Endodermal cell (in vitro differentiated cells): ENCODE data around the gene RPGRIP1L. TPM values are rescaled to one million over a fixed set of nuclear protein-coding genes. Genes with fewer than 3 reads are reported as not detected.

ENCODE experiments used
- DNase-seq: peaks from one replicate; pipeline ENCODE4 v3.0.0-alpha.2; 2017
- H3K27ac ChIP-seq: 2 replicates; pipeline ENCODE4 v1.5.1; 2013; ENCODE audit warnings: mild to moderate bottlenecking, low read depth, low read length, moderate library complexity
- H3K27me3 ChIP-seq: 2 replicates; pipeline ENCODE4 v1.6.1; 2013; ENCODE audit warnings: mild to moderate bottlenecking, low read length, moderate library complexity; ENCODE audit not compliant: insufficient read depth, control insufficient read depth, poor library complexity, severe bottlenecking
- H3K36me3 ChIP-seq: 2 replicates; pipeline ENCODE4 v1.7.0; 2013; ENCODE audit warnings: mild to moderate bottlenecking, low read length, moderate library complexity; ENCODE audit not compliant: control insufficient read depth, insufficient read depth
- H3K4me1 ChIP-seq: one replicate; pipeline ENCODE4 v1.7.0; 2013; ENCODE audit warnings: low read length; ENCODE audit not compliant: control insufficient read depth, insufficient read depth
- H3K4me3 ChIP-seq: 2 replicates; pipeline ENCODE4 v1.5.1; 2013; ENCODE audit warnings: mild to moderate bottlenecking, low read length, moderate library complexity
- H3K9ac ChIP-seq: 2 replicates; pipeline ENCODE4 v1.6.1; 2013; ENCODE audit warnings: mild to moderate bottlenecking, low read length, moderate library complexity; ENCODE audit not compliant: poor library complexity, severe bottlenecking; ENCODE audit errors: extremely low read depth
- H3K9me3 ChIP-seq: 2 replicates; pipeline ENCODE4 v1.6.1; 2013; ENCODE audit warnings: mild to moderate bottlenecking, low read length, moderate library complexity; ENCODE audit not compliant: control insufficient read depth
- H3K27ac Mint-ChIP-seq: 2 replicates; pipeline ENCODE4 v1.8.0; 2020; ENCODE audit warnings: mixed read lengths
- H3K27me3 Mint-ChIP-seq: 2 replicates; pipeline ENCODE4 v1.8.0; 2021; ENCODE audit warnings: mild to moderate bottlenecking, mixed read lengths; ENCODE audit not compliant: insufficient read depth
- H3K36me3 Mint-ChIP-seq: 2 replicates; pipeline ENCODE4 v1.8.0; 2020; ENCODE audit warnings: low read depth, mixed read lengths
- H3K4me1 Mint-ChIP-seq: 2 replicates; pipeline ENCODE4 v1.8.0; 2020; ENCODE audit warnings: mixed read lengths
- H3K4me3 Mint-ChIP-seq: 2 replicates; pipeline ENCODE4 v1.8.0; 2020; ENCODE audit warnings: mild to moderate bottlenecking, moderate library complexity, mixed read lengths
- H3K9me3 Mint-ChIP-seq: 2 replicates; pipeline ENCODE4 v1.8.0; 2020; ENCODE audit warnings: mild to moderate bottlenecking, mixed read lengths
- WGBS, 2 experiments: methylation state at CpG; one replicate each; pipeline versions ENCODE4 v1.1.5 to v1.1.7; 2013; ENCODE audit warnings: missing lambda C conversion rate in 2 of 2, mixed read lengths in 1 of 2; ENCODE audit not compliant: insufficient coverage in 1 of 2, insufficient read length in 1 of 2; 5-methylcytosine and 5-hydroxymethylcytosine counted together
- total RNA-seq, 2 donors: library from RNA; stranded (reverse); fragmentation: NEBNext Ultra II Directional in 1 of 2; extraction: Animal tissue kit (Norgen Biotek cat#: 25700) in 1 of 2; gene quantifications; 2 replicates in 1 of 2; 3 replicates in 1 of 2; pipeline ENCODE4 v1.2.1, GENCODE V29; 2021
- TF ChIP-seq, protein P1 (sequence below): fragments of 200-600 bp; sonication (generic); conservative IDR thresholded peaks from 2 replicates; pipeline ENCODE4 v1.5.0; 2021; ENCODE audit warnings: antibody characterized with exemption, mild to moderate bottlenecking

RPGRIP1L gene
- total RNA-seq, 2 donors from 2014 or later, result 15.9 to 19.8 TPM

DNA sequence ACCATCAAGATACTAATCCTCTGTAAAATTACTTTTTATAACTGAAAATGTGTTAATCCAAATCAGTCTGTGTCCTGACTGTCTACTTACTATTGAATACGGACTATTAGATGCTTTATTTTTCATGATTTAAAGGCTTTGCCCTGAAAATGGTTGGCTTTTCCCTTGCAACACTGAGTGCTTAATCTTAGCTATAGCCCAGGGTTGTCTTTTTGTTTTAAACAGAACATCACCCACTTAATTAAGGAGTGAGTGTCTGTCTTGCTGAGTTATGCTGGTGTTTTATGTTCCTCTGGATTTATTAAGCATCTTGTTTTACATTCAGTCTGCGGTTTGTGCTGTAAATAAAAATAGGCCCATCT, 11.3 kb upstream of the RPGRIP1L start:
- peaks cover 10% of the 10 kb centered on the region for H3K4me1 Mint-ChIP-seq
- Histone ChIP-seq H3K9ac (no peak overlapping the region), H3K27ac (peak overlapping the region; percentile 70), H3K36me3 (no peaks in the 10 kb centered on the region), H3K9me3 (no peaks in the 10 kb centered on the region), H3K4me1 (no peaks in the 10 kb centered on the region), H3K27me3 (no peaks in the 10 kb centered on the region), H3K4me3 (no peak overlapping the region)
- no peak overlapping the region for H3K4me3 Mint-ChIP-seq
- WGBS, 2 experiments, result 85 to 100% methylated on average over 2 of the region's 2 CpGs
- no peaks in the 10 kb centered on the region for H3K9me3 Mint-ChIP-seq
- no peaks in the 10 kb centered on the region for H3K27me3 Mint-ChIP-seq
- TF ChIP-seq, protein P1, sequence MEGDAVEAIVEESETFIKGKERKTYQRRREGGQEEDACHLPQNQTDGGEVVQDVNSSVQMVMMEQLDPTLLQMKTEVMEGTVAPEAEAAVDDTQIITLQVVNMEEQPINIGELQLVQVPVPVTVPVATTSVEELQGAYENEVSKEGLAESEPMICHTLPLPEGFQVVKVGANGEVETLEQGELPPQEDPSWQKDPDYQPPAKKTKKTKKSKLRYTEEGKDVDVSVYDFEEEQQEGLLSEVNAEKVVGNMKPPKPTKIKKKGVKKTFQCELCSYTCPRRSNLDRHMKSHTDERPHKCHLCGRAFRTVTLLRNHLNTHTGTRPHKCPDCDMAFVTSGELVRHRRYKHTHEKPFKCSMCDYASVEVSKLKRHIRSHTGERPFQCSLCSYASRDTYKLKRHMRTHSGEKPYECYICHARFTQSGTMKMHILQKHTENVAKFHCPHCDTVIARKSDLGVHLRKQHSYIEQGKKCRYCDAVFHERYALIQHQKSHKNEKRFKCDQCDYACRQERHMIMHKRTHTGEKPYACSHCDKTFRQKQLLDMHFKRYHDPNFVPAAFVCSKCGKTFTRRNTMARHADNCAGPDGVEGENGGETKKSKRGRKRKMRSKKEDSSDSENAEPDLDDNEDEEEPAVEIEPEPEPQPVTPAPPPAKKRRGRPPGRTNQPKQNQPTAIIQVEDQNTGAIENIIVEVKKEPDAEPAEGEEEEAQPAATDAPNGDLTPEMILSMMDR, result no peak
- H3K27ac Mint-ChIP-seq, result no peak overlapping the region
- DNase-seq, result no peak
- no peaks in the 10 kb centered on the region for H3K36me3 Mint-ChIP-seq

DNA sequence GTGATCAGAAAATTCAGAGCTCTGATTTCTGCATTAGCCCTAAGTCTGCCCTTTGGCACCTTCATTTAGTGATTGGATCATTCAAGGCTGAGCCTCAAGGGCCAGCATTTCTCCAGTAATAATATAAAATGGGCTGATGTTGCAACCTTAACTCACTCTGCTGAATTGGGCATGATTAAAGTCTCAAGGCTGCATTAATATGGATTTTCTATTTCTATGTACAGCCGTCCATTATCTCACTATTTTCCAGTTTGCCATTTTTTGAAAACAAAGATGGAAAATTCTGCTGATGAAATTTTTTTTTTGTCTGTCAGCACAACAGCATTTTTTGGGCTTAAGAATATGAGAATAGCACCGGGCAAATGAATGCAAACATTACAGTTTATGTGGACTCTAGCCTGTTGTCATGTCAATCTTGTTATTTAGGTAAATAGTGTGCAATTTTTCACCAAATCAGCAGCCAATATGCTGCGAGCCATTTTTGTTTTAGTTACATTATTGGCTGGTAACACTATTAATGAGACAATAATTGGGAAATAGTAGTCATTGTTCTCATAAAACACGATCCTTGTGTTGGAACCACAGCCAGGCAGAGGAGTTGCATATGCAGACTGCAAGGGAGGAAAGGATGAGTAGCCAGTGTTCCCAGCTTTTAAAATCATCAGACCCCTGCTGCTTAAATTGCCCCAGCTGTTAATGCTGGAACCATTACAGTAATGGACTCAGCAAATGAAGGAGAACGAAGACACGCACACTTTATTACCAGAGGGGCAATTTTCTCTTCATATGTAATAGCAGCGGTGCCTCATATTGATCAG, 10.8 kb upstream of the RPGRIP1L start:
- WGBS, 2 experiments, result 71 to 87% methylated on average over 3 to 7 of the region's 7 CpGs
- no peak overlapping the region for H3K4me3 Mint-ChIP-seq
- no peaks in the 10 kb centered on the region for H3K36me3 Mint-ChIP-seq
- TF ChIP-seq, protein P1, result no peak
- no peaks in the 10 kb centered on the region for H3K27me3 ChIP-seq
- no peaks in the 10 kb centered on the region for H3K4me1 ChIP-seq
- H3K9ac ChIP-seq, result no peak overlapping the region
- H3K9me3 Mint-ChIP-seq, result no peaks in the 10 kb centered on the region
- H3K9me3 ChIP-seq, result no peaks in the 10 kb centered on the region
- peaks cover 10% of the 10 kb centered on the region for H3K4me1 Mint-ChIP-seq
- H3K27ac ChIP-seq, result peak overlapping the region; percentile 70
- no peak for DNase-seq
- no peaks in the 10 kb centered on the region for H3K27me3 Mint-ChIP-seq
- H3K4me3 ChIP-seq, result no peak overlapping the region
- H3K27ac Mint-ChIP-seq, result no peak overlapping the region
- H3K36me3 ChIP-seq, result no peaks in the 10 kb centered on the region

- WGBS, 2 experiments, result 86 to 100% methylated on average over 1 to 3 of the region's 3 CpGs
- H3K4me1 Mint-ChIP-seq, result peaks cover 10% of the 10 kb centered on the region
- H3K27me3 Mint-ChIP-seq, result no peaks in the 10 kb centered on the region
Measured at GRCh38 chr16:53713403-53714204, 9.9 kb upstream of the RPGRIP1L start.

More at GRCh38 chr16:53713403-53714204, 9.9 kb upstream of the RPGRIP1L start:
- Mint-ChIP-seq H3K36me3 (no peaks in the 10 kb centered on the region), H3K27ac (no peak overlapping the region), H3K9me3 (no peaks in the 10 kb centered on the region), H3K4me3 (no peak overlapping the region)
- H3K27me3 ChIP-seq, result no peaks in the 10 kb centered on the region
- H3K27ac ChIP-seq, result no peak overlapping the region
- TF ChIP-seq, protein P1, result no peak
- no peak overlapping the region for H3K9ac ChIP-seq
- no peaks in the 10 kb centered on the region for H3K4me1 ChIP-seq
- no peaks in the 10 kb centered on the region for H3K36me3 ChIP-seq
- H3K4me3 ChIP-seq, result no peak overlapping the region
- no peak for DNase-seq
- no peaks in the 10 kb centered on the region for H3K9me3 ChIP-seq
